GM21825 (cell line): ENCODE measurements around the gene MTUS2.
"Not testable (repeated sequence)": the region's sequence is repeated elsewhere in the genome, so short reads cannot be mapped to it uniquely, and the experiment has no call there.

Experiments used
- ATAC-seq: cut with Tn5 transposase; IDR thresholded peaks from one replicate; pipeline ENCODE4 v1.9.1; 2021; ENCODE audit warnings: mild to moderate bottlenecking, moderate library complexity; ENCODE audit not compliant: unreplicated experiment

MTUS2 gene

DNA sequence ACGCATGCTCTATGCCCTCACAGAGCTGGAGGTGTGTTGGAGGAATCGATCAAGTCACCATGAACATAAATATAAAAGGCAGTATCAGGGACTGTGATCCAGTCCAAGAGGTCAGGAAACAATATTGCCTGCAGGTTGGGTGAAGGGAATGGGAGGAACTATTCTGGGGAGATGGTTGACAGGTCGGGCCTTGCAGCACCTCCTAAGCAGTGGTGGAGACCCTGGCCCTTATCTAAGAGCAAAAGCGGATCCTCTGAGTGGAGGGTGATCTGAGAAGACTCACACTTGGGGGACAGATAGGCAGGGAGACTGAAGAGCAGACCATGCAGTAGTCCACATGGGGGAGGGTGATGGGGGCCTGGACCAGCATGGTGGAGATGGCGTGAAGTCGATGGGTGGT lies 561.9 kb downstream of the MTUS2 start:
- ATAC-seq: no peak

DNA sequence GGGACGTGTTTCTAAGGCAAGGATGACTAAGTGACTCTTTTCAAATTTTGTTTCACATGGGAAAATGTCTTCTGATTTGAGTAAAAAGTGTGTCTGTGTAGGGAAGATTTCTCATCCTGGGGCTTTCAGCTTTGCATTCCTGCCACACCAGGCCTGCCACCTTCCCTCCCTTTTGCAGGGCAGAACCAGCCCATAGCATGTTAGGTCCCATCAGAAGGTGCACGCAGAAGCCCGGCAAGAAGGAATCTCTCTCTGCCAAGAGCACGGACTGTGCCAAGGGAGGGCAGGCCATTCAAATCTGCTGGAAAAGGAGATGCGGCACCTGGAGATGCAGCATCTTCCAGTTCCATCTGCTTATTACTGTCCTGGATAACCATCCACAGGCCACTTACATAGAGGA lies 563.3 kb downstream of the MTUS2 start:
- no peak for ATAC-seq

- ATAC-seq: no peak
These were observed 564.3 kb downstream of the MTUS2 start for GRCh38 chr13:29384466-29384865.

GRCh38 chr13:29384871-29385270 lies 564.7 kb downstream of the MTUS2 start:
- ATAC-seq: no peak

DNA sequence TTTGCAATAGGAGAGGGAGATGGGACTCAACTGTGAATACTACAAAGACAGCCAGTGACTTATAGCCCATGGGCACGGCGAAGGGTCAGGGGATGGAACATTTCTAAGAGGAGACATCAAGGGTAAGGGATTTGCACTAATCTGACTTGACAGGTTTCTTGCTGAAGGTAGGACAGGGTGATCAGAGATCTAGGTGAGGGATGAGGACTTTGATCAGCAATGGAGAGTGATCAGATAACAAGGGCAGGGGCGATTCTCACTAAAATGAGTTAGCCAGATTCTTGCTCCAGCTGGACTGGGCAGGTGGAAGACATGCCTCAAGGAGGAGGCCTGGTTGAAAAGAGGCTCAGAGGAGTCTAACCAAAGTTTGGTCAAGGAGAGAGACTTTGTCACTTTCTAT lies 566.1 kb downstream of the MTUS2 start:
- no peak for ATAC-seq

DNA sequence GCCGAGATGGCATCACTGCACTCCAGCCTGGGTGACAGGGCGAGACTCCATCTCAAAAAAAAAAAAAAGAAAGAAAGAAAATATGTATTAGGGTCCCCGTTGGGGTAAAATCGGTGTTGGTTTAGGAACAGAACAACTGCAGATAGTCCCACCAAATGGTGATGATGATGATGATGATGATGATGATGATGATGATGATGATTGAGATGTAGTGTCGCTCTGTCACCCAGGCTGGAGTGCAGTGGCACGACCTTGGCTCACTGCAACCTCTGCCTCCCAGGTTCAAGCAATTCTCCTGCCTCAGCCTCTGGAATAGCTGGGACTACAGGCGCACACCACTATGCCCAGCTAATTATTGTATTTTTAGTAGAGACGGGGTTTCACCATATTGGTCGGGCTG lies 570.5 kb downstream of the MTUS2 start:
- ATAC-seq: not testable (repeated sequence)

GRCh38 chr13:29396446-29396845 lies 576.3 kb downstream of the MTUS2 start:
- ATAC-seq: no peak

DNA sequence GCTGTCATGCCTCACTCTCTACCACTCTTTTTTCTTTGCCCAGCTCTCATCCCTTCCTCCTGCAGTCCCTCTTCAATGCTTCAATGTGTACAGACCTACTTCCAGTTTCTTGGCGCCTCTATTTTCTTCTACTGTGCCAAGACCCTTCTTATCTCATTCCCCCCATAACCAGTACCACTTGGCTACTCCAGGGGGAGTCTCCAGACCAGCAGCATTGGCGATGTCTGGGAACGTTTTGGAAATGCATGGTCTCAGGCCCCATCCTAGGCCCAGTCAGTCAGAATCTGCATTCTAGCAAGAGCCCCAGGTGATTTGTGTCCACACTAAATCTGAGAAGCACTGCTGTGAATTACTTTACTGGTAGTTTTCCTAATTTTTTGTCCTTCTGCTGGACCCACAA lies 577.1 kb downstream of the MTUS2 start:
- ATAC-seq: no peak

DNA sequence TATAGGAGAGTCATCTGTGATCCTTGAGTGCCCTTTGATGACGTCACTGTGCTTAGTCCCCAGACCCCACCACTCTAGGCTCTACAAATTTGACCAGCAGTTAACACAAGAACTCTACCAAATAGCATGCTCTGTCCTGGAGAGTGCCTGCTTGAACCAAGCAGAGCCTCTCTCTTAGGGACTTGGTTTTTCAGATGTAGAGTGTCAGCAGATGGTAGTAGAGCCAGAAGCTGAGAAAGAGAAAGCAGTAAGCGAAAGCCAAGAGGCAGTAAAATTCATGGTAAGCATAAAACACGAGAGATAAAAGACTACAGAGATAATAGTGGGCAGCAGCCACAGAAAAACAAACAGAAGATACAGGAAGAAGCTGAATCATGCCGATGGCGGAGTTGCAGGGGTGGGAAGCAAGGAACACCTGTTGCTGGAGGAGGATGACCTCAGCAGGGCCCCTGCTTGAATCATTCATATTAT lies 582.1 kb downstream of the MTUS2 start:
- no peak for ATAC-seq

DNA sequence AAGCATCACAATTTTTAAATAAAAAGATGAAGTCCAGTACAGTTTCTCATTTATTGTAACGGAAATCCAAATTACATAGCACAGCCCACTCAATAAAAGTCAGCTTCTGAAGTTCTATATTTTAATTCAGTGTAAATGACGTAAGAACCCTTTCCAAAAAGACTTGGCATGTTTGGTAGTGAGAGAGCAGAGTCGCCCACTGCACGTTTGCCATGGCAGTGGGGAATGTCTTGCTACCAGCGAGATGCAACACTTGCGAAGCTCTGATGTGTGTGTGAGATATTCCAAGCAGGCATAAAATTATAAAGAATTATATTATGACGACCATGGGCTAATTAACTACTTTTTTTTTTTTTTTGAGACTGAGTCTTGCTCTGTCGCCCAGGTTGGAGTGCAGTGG lies 585.3 kb downstream of the MTUS2 start:
- no peak for ATAC-seq

DNA sequence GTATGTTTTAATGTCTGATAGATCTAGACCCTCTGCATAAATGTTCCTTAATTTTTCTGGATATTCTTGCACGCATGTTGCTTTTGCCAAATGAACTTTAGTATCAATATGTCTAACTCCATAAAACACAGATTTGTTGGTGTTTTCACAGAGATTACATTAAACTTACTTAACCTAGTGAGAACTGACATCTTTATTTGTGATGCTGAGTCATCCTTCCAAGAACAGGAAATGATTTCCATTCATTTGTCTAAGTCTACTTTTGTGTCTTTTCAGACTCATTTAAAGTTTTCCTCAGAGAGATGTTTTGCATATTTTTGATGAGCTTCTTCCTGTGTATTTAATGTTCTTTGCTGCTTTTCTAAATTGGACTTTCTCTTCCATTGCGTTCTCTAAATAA lies 591.3 kb downstream of the MTUS2 start:
- ATAC-seq: no peak

DNA sequence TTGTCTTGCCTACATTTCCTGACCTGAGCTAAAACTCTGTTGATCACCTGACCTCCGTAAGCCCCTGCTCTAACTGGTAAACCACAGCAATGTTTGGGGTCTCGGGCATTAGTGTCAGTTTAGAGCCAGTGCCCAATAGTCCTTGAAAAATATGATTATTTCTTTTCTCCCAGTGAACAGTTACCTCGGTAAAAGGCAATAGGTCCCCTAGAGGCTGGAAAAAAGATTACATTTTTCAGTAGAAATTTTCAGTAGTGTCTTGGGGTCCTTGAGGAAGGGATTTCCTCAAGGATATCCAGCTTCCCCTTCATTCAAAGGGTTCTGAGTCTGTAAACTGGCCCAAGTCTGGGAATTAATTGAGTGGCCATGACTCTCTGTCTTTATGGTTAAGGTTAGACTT lies 597.9 kb downstream of the MTUS2 start:
- ATAC-seq: no peak

GRCh38 chr13:29421118-29421517 lies 601.0 kb downstream of the MTUS2 start:
- ATAC-seq: no peak

DNA sequence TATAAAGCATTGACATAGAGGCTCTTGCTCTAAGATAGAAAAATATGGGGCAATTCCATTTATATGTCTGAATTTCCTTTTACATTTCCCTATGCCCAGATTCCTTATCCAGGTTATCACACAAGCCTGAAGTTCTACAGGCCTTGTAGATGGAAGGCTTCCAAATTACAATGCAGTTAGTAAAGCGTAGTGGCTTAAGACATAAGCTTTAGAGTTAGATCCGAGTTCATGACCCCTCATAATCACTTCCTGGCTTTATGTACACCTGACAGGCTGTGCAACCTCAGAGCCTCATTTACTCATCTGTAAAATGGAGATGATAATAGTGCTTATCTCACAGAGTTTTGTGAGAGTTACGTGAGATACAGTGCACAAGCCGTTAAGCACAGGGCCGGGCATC lies 601.9 kb downstream of the MTUS2 start:
- ATAC-seq: no peak

DNA sequence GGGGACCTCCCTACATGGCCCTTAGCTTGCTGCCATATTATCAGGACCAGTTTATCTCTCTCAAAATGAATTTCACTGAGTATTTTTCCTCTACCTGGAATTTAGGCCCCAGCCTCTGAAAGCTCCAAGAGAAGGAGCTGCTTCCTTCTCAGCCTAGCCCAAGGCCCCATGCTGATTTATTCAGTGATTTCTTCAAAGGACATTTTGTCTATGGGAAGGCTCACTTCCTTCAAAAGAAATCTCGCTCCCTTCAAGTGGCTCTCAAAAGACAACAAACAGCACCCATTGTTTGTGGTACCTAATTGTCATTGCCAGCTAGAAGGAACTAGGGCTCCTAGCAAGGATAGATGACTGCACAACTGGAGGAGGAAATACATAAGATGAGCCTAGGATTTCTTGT lies 602.9 kb downstream of the MTUS2 start:
- ATAC-seq: no peak

- ATAC-seq: no peak
These were observed 607.8 kb downstream of the MTUS2 start for GRCh38 chr13:29427937-29428309.

DNA sequence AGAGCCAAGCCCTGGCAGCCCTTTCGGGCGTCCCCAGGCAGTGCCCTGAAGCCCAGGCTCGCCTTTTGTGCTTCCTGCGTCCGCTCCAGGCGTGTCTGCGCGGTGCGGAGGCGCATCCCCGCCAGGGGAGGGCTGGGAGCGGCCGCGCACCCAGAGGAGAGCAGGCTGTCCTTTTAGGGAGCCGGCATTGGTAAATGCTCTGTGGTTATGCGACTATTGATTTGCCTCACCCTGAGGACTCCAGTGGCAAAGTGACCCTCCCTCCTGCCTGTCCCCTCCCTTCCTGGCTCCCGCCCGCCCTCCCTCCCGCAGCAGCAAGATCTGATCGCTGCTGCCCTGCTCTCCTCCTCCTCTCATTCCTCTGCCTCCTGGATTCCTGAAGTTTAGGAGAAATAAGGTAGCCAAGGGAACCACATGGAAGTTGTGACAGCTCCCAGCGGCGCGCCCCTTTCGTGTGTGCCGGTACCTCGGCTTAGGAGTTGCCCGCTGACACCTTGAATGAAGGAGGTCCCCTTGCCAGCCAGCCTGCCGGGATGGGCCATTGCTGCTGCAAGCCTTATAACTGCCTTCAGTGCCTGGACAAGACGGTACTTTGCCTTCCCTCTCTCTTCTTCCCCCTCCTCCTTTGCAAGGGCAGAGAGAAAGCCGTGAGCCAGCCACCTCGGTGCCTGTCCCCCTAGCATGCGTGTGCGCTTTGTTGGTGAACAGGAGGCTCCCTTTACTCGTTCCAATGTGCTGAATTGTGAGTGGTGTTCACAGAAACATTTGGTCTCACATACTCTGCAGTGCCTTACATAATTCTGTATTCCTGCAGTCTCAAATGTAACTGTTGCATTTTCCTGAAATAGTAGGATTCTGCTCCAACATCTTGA lies 608.4 kb downstream of the MTUS2 start:
- ATAC-seq: no peak

DNA sequence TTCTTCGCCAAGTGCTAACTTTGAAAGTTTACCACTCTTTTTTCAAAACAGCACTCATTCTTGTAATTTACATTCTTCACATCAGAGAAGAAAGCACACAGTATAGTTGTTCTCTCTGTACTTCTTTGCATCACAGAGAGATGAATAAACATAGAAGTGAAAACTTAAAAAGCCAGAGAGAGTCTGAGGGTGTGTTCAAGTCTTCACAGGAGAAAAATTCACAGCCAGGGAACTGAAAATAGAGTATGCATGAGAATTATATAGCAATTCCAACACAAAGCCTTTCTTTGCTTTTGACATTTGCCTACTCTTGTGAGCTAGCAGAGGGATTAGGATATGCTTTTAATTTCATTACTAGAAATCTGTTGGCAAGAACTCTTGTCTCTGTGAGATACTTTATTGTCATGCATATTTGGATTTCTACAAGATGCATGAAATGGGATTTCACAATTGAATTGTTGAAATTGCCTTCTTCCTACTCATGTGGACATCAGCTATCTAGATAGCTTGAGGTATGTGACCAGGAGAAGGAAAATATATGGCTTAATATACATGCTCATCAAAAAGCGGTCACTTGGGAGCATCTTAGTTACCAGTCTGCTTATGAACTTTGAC lies 609.3 kb downstream of the MTUS2 start:
- ATAC-seq: no peak

GRCh38 chr13:29434217-29434945 lies 614.2 kb downstream of the MTUS2 start:
- ATAC-seq: no peak

DNA sequence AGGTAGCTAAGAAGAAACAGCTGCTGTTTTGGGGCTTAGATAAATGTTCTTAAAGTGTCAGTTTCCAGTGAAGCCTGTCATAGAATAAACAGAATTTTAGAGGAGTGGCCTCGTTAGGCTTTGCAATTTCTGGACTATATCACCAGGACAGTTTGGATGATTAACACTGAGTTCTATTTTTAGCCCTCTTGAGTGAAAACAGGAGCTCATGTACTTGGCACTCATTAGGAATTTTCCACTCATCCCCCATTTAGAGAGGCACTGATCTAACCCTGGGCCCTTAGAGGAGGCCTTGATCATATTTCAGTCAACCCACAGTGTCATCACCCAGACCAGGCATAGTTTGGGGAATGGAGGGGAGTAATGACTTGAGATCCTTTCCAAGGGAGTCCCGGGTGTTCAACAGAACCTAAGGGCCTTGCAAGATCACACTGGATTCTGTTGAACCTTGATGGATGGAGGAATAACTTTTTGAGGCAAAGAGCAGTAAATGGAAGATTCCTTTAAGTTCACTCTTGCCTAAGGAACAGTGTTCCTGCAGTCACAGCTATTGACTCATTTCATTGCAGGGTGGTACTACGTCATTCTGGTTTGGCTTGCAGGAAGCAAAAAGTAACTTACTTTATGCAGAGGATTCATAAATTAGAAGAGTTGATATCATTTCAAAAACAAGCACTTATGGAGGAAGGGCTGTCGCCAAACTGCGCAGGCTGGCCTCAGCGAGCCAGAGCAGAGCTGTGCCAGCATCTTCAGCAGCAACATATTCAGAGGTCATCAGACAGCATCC lies 615.2 kb downstream of the MTUS2 start:
- no peak for ATAC-seq

GRCh38 chr13:29436291-29436690 lies 616.2 kb downstream of the MTUS2 start:
- ATAC-seq: no peak
